GM21447 (cell line): ENCODE measurements around the gene FYN.
"Not testable (repeated sequence)": the region's sequence is repeated elsewhere in the genome, so short reads cannot be mapped to it uniquely, and the experiment has no call there.

Source experiments
- ATAC-seq: cut with Tn5 transposase; IDR thresholded peaks from one replicate; pipeline ENCODE4 v1.9.1; 2021; ENCODE audit not compliant: unreplicated experiment

Gene FYN

DNA sequence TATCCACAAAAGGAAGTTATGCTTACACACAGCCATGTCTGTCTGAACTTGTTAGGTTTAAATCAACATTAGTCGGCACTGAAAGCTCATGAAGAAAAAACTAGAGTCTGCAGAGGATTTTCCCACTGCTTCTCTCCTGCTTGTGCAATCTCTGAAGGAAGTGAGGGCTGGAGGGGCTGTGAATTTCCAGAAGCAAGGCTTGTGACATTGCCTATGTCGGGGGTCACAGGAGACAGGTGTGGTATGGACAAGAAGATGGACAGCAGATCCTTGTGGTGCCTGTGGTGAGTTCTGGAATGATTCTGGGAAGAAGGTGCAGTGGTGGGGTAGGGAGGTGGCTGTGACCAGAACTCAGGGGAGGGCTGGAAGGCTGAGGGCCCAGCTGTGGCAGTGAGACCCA is 183.3 kb downstream of the FYN start:
- no peak for ATAC-seq

DNA sequence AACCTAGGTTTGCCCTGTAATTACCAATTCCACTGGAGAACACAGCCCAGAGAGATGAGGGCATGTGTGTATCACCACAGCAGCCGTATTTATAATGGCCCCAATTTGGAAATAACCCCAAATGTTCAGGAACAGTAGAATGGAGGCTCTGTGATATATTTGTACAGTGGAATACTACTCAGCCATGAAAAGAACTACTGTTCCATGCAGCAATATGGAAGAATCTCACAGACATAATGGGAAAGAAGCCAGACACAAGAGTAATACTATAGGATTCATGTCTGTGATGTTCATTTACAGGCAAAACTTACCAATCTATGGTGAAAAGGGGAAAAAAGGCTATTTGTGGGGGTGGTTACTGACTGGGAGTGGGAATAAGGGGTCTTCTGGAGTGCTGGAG is 183.8 kb downstream of the FYN start:
- no peak for ATAC-seq

DNA sequence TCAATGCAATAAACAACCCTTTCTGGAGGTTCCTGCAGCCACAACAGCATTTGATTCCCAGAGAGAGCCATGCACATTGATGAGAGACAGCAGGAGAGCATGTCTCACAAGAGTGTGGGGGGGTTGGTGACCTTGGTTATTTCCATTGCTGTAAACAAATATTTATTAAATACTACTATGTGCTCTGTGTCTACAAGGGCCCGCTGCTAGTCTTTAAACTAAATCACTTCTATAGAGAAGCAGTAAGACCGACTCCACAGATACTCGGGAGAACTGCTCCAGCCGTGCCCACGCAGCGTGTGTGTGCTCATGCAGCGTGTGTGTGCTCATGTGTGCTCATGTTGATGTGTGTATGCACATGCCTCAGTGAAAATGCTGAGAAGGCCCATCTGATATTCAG is 184.9 kb downstream of the FYN start:
- ATAC-seq: no peak

DNA sequence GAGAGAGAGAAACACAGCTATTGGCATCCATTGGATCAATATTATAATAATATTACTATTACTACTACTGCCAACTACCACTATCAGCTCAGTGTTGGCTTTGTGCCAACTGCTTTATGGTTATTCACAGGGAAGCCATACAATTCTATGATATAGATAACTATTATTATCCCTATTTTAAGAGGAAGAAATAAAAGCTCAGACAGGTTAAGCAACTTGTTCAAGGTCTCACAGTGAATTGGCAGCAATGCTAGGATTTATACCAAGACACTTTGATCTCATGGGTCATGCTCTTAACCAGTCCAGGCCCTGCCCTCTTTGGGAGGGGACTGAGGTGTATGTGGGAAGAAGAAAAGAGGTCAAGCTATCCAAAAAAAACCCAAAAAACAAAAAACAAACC is 185.6 kb downstream of the FYN start:
- no peak for ATAC-seq

DNA sequence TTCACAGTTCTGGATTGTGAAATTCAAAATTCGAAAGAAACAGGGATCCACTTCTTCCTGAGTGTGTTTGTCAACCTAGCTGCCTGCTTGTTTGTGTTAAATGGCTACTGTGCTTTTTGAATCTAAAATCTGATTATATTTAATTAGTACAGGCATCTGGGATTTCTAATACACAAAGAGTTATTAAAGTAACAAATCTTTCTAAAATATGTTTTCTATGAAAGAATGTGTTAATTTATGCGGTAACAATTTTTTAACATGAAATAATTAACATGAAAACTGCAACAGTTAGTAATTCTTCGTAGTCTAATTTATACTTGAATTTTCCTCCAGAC is 186.4 kb downstream of the FYN start:
- no peak for ATAC-seq

DNA sequence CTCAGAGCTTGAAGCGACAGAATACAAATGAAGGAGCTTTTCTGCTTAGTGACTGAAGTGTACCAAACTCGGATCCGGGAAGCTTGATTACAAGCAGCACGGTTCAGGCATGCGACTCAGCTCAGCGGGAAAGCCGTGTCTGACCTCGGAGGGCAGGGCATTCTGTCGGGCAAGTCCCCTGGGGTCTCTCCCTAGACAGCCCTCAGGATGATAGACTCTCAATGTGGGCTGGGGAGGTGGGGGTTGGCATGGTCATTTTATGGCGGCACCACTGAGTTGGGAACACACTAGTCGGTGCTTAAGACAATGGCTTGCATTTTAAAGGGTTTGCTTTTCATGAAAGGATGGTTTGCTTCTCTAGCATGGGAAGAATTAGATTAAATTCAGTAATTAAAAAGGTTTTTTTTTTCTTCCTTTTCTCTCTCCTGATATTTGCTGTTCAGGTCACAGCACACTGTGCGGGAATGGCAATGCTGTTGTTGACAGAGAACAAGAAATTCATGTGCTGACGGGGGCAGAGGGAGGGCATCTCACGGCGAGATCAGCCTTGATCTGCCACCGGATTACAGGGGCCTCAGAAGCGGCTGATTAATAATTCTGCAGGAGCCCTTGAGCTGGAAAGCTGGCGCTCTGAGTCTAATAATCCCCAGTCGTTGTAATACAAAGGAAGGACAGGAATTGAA is 186.9 kb downstream of the FYN start:
- no peak for ATAC-seq

DNA sequence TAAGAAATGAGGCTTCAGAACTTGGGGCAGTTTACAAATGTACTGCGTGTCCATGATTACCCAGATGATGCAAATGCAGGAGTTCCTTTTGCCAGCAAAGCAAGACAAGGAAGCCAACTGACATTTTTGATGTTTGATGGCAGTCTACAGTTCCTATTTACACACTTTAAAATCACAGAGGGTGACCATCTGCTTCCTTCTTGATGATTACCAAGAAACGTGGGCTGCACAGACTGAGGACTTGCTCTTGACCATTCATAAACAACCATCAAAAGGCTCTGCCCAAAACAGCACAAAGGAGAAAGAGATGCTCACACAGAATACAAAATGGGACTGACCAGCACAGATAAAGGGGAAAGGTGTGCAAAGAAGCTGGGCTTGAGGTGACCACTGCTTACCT is 187.7 kb downstream of the FYN start:
- no peak for ATAC-seq

DNA sequence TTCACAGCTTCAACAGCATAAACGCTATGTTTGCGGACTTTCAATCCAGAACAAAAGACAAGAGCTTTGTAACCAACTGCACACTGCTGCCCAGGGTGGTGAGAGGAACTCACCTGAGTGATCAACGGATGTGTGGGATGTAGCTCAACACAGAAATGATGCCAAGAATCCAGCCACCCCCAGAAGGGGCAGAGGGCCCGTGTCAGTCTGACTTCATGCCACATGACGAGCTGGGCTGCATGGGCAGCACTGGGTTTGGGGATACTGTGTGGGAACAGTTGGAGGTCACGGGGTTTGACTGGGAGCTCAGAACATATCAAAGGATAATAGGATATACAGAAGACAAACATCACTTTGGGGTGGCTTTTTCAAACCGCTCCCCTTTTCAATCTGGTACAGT is 188.2 kb downstream of the FYN start:
- no peak for ATAC-seq

DNA sequence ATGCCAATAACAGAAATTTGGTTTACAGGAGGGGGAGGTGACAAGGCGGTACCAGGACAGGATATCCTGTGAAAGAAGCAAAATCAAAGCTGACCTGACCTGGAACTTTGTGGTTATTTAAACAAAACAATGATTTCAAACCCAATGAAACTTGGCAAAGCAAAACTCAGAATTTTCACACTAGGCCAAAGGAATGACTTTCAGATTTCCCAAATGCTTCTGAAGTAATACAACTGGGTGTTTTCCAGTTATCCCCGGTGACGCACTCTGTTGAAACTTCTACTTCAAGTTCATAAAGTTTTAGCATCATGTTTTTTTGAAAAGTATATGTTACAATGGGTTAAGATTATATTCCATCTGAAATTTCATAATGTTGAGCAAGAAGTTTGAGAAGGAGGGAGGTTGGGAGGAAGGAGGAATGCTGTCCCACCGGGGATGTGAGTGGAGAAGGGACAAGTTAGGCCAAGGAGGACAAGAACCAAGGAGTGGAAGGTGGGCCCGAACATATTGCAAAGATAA is 189.4 kb downstream of the FYN start:
- no peak for ATAC-seq

DNA sequence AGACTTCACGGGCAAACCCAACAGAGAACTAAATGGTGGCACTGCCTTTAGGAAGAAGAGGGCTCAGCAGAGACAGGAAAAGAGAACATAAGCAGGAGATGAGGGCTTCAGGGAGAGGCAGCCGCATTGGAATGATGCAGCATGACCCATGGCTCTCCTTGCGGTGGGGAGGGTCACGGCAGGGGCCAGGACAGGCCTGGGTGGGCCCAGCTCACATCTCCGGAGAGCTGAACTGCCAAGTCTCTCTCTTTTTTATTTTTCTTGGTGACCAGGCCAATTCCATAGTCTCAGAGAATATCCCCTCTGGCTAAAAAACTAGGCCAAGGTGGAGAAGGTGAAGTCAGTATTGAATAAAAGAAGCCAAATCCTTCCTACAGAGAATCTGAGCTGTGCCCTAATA is 190.1 kb downstream of the FYN start:
- no peak for ATAC-seq

DNA sequence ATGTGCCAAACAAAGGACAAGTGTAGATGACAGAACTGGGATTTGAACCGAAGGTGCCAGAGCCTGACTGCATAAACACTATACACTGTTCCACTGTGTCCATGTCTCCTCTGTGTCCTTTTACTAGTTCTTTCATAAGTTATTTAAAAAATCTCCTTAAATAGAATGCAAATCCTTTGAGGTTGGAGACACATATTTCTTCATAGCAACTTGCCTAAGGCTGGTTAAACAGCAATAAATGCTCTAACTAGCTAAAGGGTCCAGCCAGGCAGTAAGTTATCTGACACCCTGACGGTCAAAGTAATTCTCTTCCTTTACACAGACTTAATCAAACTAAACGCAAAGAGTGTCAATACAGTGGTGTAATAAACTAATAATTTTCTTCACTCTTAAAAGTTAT is 191.4 kb downstream of the FYN start:
- no peak for ATAC-seq

DNA sequence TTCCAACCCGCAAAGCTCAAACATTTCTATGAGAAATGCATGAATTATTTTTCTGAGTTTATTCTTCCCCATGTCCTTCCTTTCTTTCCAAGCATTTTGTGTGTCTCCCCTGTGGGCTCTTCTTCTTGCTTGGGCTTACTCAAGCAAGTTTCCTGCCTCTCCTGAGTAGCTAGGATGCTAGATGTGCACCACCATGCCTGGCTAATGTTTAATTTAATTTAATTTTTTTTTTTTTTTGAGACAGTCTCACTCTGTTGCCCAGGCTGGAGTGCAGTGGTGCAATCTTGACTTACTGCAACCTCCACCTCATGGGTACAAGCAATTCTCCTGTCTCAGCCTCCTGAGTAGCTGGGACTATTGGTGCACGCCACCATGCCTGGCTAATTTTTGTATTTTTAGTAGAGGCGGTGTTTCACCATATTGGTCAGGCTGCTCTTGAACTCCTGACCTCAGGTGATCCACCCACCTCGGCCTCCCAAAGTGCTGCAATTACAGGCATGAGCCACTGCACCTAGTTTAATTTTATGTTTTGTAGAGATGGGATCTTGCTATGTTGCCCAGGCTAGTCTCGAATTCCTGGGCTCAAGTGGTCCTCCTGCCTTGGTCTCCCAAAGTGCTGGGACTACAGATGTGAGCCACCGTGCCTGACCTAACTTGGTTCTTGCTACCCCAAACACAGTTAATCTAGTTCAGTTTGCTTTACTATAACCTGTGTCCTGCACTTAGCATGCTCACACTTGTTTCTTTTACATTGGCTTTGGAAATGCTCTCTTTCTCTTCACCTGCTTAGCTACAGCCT is 192.2 kb downstream of the FYN start:
- ATAC-seq: not testable (repeated sequence)

DNA sequence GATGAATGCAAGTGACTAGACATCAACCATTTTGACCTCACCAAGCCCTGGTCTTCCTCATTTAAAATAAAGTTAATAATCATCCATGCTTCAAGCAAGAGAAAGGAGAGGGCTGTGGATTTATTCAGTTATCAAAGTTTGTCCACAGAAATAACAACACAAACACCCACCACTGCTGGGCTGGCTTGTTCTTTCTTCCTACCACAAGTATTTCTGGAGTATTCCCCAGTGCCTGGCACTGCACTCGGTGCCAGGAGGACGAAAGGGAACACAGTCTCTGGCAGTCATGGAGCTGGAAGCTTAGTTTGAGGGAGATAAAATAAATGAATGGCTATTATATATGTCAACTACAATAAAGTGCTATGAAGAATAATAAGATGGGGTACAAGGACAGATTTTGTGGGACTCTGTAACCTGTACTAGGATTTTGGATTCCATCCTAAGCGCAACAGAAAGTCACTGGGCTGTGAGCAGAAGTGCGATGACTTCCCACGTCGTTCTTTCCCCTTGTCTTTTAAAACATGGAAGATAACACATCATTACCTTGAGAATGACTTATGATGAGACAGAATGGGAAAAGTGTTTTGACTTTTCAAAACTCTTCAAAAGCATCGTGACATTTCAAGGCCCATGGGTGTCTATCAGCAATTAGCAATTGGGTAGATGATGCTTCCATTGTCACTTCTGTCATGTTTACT is 193.1 kb downstream of the FYN start:
- ATAC-seq: no peak

DNA sequence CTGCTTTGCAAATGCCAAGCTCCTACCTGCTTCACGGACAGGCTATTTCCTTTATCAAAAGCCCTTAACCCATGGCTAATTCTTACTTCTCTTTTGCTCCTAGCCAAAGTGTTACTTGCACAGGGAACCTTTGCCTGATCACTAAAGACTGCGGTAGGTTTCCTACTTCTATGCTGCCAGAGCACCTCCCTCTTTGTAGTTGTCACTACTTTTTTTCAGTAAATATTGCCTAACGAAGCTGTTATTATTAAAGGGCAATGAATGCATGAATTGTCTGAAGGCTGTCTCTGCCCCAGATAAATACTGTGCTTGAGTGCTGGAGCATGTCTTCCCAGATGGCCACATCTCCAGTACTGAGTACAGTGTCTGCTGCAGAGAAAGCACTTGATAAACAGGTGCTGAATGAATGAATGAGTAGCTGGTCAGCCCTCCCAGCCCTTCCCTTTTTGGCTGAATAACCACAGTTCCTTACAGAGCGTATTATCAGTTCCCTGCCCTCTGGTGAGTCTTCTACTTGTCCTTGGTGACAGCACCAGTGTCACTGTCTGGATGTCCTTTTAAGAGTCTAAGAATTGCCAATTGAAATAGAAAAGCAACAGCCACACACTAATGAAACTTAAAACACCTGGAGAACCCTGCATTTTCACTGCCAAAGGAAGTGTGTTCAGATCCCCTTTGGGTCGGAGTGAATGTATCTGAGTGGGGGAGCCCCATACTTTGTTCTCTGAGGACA is 194.0 kb downstream of the FYN start:
- no peak for ATAC-seq

DNA sequence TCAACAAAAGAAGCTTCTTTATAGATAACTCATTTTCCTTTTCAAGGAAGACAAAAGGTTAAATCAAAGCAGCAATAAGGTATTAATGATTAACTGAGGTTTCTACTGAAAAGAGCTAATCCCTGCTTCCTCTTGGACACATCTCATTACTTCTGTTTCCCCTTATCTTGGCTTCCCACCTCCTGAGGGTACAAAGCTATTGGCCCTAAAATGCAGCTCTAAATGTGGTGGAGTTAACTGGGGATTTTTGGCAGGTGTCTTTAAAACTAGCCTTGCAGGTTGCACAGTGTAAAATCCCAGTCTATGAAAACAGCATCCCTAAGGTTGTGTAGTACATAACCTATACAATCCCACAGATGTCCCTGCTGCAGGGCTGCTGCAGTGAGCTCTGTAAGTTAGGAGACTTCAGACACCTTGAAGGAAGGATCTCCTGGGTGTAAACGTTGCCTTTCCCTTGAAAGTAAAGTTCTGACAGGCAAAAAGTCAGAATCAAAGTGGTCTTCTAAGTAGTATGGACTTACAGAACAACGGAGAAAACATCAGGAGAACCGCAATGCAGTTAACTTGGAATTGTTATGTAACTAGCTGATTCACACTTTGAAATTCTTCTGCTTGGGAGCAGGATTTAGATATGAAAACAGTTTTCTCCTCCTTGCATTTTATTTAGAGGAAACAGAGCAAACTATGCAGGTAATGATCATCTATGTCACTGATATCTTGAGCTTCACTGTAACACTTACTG is 195.8 kb downstream of the FYN start:
- no peak for ATAC-seq

DNA sequence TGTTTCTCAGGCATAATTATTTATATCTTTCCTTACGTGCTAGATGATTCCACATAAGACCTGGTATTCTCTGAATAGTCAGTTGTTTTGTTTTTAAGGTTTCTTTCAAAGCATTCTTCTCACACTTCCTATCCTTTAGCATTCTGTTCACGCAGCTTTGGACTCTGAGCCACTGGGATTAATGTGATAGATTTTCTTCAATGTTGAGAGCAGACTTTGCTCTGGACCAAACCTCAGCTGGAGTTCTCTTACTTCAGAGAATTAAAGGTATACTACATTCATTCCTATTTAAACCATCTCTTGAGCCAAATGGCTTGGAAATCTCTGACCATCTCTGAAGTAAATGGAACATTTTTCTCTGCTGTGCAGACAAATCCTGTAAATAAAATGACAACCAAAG is 196.9 kb downstream of the FYN start:
- ATAC-seq: no peak

DNA sequence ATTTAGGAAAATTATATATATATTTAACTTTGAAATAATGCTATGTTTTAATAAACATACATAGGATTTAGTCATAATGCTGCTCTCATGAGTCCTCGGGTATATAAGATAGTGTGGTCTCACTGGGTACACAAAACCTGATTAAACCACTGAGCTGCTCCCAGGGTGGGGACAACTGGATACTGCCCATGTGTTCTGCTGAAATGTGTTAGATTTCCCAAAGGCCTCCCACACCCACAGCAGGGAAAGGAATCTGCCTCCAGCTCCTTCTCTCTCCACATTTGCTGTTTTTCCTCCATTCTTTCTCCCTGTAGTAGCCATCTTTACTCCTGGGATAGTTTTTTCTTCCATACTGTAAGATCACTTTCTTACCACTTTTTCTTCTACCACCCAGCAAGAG is 198.4 kb downstream of the FYN start:
- no peak for ATAC-seq

DNA sequence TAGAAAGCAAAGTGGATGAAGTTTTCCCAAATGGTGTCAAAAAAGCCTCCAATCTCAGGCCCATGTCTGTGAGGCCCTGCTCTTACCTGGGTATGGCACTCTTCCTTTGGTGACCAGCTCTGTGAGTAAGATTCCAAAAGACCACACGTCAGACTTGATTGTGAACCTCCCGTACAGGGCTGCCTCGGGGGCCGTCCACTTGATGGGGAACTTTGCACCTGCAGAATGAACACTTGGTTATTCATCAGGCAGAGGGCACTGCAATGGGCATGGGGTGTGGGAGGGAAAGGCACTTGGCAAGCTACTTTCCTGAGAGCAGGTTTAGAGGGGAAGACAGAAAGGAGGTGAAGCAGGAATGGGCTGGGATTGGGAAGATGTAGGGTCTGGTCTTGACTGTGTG is 198.8 kb downstream of the FYN start:
- no peak for ATAC-seq

DNA sequence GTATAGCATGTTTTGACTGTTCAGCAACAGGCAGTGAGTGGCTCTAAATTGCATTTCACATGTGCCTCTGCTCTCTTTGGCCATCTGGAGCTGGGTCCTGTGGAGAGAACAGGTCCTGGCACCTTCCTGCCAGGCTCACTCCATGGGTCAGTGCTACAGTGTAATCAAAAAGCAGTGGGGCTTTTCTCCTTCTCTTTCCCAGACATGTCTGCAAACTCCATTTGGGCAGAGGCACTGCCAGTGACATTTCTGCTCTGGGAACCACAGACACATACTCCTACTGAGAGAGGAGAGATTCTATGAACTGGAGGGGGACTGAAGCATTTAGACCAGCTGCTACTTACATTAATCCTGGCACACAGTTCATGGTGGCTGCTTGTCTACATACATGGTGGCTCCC is 199.3 kb downstream of the FYN start:
- no peak for ATAC-seq

DNA sequence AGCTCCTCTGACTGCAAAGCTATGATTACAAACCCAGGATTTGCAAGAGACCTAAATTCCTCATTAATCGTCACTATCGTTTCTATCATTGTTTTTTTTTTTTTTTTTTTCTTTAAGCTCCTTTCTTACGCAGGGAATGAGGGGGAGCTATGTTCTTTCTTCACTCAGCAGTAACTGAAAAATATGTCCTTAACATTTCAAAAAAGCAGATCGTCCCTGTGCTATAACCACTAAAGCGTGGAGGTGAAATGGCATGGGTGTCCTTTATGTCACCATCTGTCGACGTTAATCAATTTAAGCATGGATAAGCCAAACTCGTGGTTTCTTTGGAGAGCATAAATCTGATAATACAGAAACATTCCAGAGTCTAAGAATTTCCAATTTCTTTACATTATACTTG is 199.7 kb downstream of the FYN start:
- no peak for ATAC-seq
